IMR-90 (cell line): ENCODE measurements around the gene NAV2. TPM values are rescaled to one million over a fixed set of nuclear protein-coding genes. Genes with fewer than 3 reads are reported as not detected.

Experiments used
- ATAC-seq: fragments of 200-7000 bp; cut with Tn5 transposase; 2 replicates; pipeline ENCODE4 v1.9.1; 2020; ENCODE audit warnings: low read depth, mild to moderate bottlenecking, moderate library complexity
- BruUV-seq: library from RNA; stranded (reverse); fragments of 400-500 nt; replicated peaks from 2 replicates; lab custom pipeline; 2021; lab: Mats Ljungman, UMichigan
- CTCF ChIA-PET: fragments of 300-600 bp; formaldehyde crosslinking; extraction: SDS; loops from one replicate; lab custom pipeline; 2021; ENCODE audit warnings: antibody characterized with exemption; lab: Yijun Ruan, JAX
- POLR2A ChIA-PET: fragments of 300-600 bp; sonication (Branson Sonifier 250); formaldehyde crosslinking; loops from one replicate; lab custom pipeline; 2022; ENCODE audit warnings: antibody characterized with exemption; ENCODE audit not compliant: unreplicated experiment; lab: Charles Lee
- DNase-seq: peaks from one replicate; pipeline ENCODE4 v3.0.0; 2013
- H2AFZ ChIP-seq: replicated peaks from 2 replicates; pipeline ENCODE3; 2013; ENCODE audit warnings: low read length, mild to moderate bottlenecking; ENCODE audit not compliant: poor library complexity
- H2AK5ac ChIP-seq: 2 replicates; pipeline ENCODE4 v1.6.1; 2013; ENCODE audit warnings: low read depth, low read length, inconsistent platforms
- H2AK9ac ChIP-seq: replicated peaks from 2 replicates; pipeline ENCODE3; 2013; ENCODE audit warnings: mild to moderate bottlenecking, low read depth, low read length, moderate library complexity; ENCODE audit not compliant: poor library complexity
- H2BK120ac ChIP-seq: 2 replicates; pipeline ENCODE4 v1.6.1; 2013; ENCODE audit warnings: low read depth, low read length, inconsistent platforms
- H2BK15ac ChIP-seq: 3 replicates; pipeline ENCODE4 v1.6.1; 2013; ENCODE audit warnings: low read depth, low read length, inconsistent platforms
- H2BK20ac ChIP-seq: 2 replicates; pipeline ENCODE4 v1.6.1; 2013; ENCODE audit warnings: low read depth, mild to moderate bottlenecking, inconsistent platforms, low read length, moderate library complexity
- H2BK5ac ChIP-seq: 2 replicates; pipeline ENCODE4 v1.6.1; 2013; ENCODE audit warnings: mild to moderate bottlenecking, low read depth, low read length, inconsistent platforms; ENCODE audit not compliant: poor library complexity, severe bottlenecking
- H3K14ac ChIP-seq: replicated peaks from 2 replicates; pipeline ENCODE4 v1.6.1; 2013; ENCODE audit warnings: low read depth, low read length, inconsistent platforms
- H3K18ac ChIP-seq: 2 replicates; pipeline ENCODE4 v1.6.1; 2013; ENCODE audit warnings: low read depth, low read length, control low read depth
- H3K23ac ChIP-seq: 2 replicates; pipeline ENCODE4 v1.6.1; 2013; ENCODE audit warnings: low read depth, low read length, inconsistent platforms
- H3K27ac ChIP-seq: 2 replicates; pipeline ENCODE4 v1.5.1; 2013; ENCODE audit warnings: mild to moderate bottlenecking, control low read depth, low read length; ENCODE audit not compliant: insufficient read depth
- H3K27me3 ChIP-seq: 2 replicates; pipeline ENCODE4 v1.6.1; 2013; ENCODE audit warnings: low read length; ENCODE audit not compliant: control insufficient read depth, insufficient read depth
- H3K36me3 ChIP-seq: 2 replicates; pipeline ENCODE4 v1.6.1; 2013; ENCODE audit warnings: low read length, mixed read lengths; ENCODE audit not compliant: control insufficient read depth, insufficient read depth
- H3K4ac ChIP-seq: 2 replicates; pipeline ENCODE4 v1.6.1; 2013; ENCODE audit warnings: low read depth, low read length, inconsistent platforms
- H3K4me1 ChIP-seq: 2 replicates; pipeline ENCODE4 v1.6.1; 2013; ENCODE audit warnings: low read length, mixed read lengths; ENCODE audit not compliant: control insufficient read depth, insufficient read depth
- H3K4me2 ChIP-seq: 2 replicates; pipeline ENCODE4 v1.6.1; 2013; ENCODE audit warnings: low read depth, mild to moderate bottlenecking, control low read depth, low read length, moderate library complexity
- H3K4me3 ChIP-seq: 2 replicates; pipeline ENCODE4 v1.5.1; 2013; ENCODE audit warnings: low read depth, mild to moderate bottlenecking, control low read depth, low read length, moderate library complexity; ENCODE audit not compliant: insufficient read depth
- H3K56ac ChIP-seq: 2 replicates; pipeline ENCODE4 v1.6.1; 2013; ENCODE audit warnings: low read length, inconsistent platforms; ENCODE audit not compliant: insufficient read depth; ENCODE audit errors: extremely low read depth
- H3K79me1 ChIP-seq, 2 experiments: 2 replicates each; pipeline ENCODE4 v1.6.1; 2013; ENCODE audit warnings: low read length in 2 of 2, inconsistent platforms in 1 of 2, low read depth in 1 of 2
- H3K9ac ChIP-seq: 2 replicates; pipeline ENCODE4 v1.6.1; 2013; ENCODE audit warnings: low read depth, low read length, control low read depth
- H3K9me1 ChIP-seq: 2 replicates; pipeline ENCODE4 v1.6.1; 2013; ENCODE audit warnings: low read length, inconsistent platforms; ENCODE audit not compliant: insufficient read depth
- H3K9me3 ChIP-seq: 2 replicates; pipeline ENCODE4 v1.6.1; 2013; ENCODE audit warnings: low read length; ENCODE audit not compliant: control insufficient read depth, insufficient read depth
- H4K20me1 ChIP-seq: 2 replicates; pipeline ENCODE4 v1.6.1; 2013; ENCODE audit warnings: low read length, inconsistent platforms; ENCODE audit not compliant: insufficient read depth
- H4K5ac ChIP-seq: 2 replicates; pipeline ENCODE4 v1.6.1; 2013; ENCODE audit warnings: mild to moderate bottlenecking, low read depth, low read length, control low read depth
- H4K8ac ChIP-seq, 2 experiments: 2 replicates each; pipeline ENCODE4 v1.6.1; 2013; ENCODE audit warnings: low read depth in 2 of 2, low read length in 2 of 2, control low read depth in 1 of 2, inconsistent platforms in 1 of 2
- H4K91ac ChIP-seq: 2 replicates; pipeline ENCODE4 v1.6.1; 2013; ENCODE audit warnings: low read depth, low read length, inconsistent platforms; ENCODE audit not compliant: insufficient read depth
- BHLHE40 ChIP-seq: fragments of 150-350 bp; IDR thresholded peaks from 2 replicates; pipeline ENCODE4 v1.6.1; 2016; ENCODE audit warnings: mild to moderate bottlenecking, low read depth, low read length
- CHD1 ChIP-seq: IDR thresholded peaks from 2 replicates; pipeline ENCODE4 v1.6.1; 2012; ENCODE audit warnings: low read depth, low read length, improper control_type of control experiment
- CTCF ChIP-seq: conservative IDR thresholded peaks from 2 replicates; pipeline ENCODE4 v1.5.1; 2012; ENCODE audit warnings: mild to moderate bottlenecking, low read depth, low read length, improper control_type of control experiment
- FOS ChIP-seq: fragments of 150-350 bp; IDR thresholded peaks from 2 replicates; pipeline ENCODE4 v1.6.1; 2016; ENCODE audit warnings: low read depth, low read length
- MAFK ChIP-seq: IDR thresholded peaks from 2 replicates; pipeline ENCODE4 v1.6.1; 2012; ENCODE audit warnings: low read depth, low read length, improper control_type of control experiment
- MAZ ChIP-seq: IDR thresholded peaks from 2 replicates; pipeline ENCODE4 v1.6.1; 2012; ENCODE audit warnings: low read depth, mild to moderate bottlenecking, low read length, improper control_type of control experiment, moderate library complexity, borderline replicate concordance
- MXI1 ChIP-seq: IDR thresholded peaks from 2 replicates; pipeline ENCODE4 v1.6.1; 2012; ENCODE audit warnings: low read depth, mild to moderate bottlenecking, low read length, moderate library complexity, borderline replicate concordance
- NFE2L2 ChIP-seq: fragments of 150-350 bp; IDR thresholded peaks from 2 replicates; pipeline ENCODE4 v1.6.1; 2016; ENCODE audit warnings: low read depth, mild to moderate bottlenecking, low read length
- RAD21 ChIP-seq: IDR thresholded peaks from 2 replicates; pipeline ENCODE4 v1.6.1; 2012; ENCODE audit warnings: low read length, improper control_type of control experiment
- RFX5 ChIP-seq: IDR thresholded peaks from 2 replicates; pipeline ENCODE4 v1.8.0; 2012; ENCODE audit warnings: low read depth, mild to moderate bottlenecking, low read length, moderate library complexity
- USF2 ChIP-seq: fragments of 150-350 bp; IDR thresholded peaks from 2 replicates; pipeline ENCODE4 v1.6.1; 2017; ENCODE audit warnings: mild to moderate bottlenecking, antibody characterized with exemption, low read length, low read depth
- WGBS, 2 experiments: methylation state at CpG; one replicate each; pipeline versions ENCODE4 v1.1.5 to v1.1.7; 2013; ENCODE audit warnings: missing lambda C conversion rate in 2 of 2; ENCODE audit not compliant: insufficient read length in 1 of 2; ENCODE audit errors: extremely low coverage in 2 of 2; 5-methylcytosine and 5-hydroxymethylcytosine counted together
- dilution Hi-C: fragments of 300-500 bp; cut with HindIII; formaldehyde crosslinking; loops from one replicate; pipeline ENCODE4 v1.14.3; 2018; ENCODE audit warnings: low sequenced_read_pairs; ENCODE audit not compliant: unreplicated experiment
- in situ Hi-C: fragments of 300-500 bp; cut with MboI; formaldehyde crosslinking; loops from 3 replicates; pipeline ENCODE4 v1.14.3; 2019; ENCODE audit warnings: low sequenced_read_pairs, inconsistent platforms, mixed read lengths
- intact Hi-C: fragments of 100-400 bp; cut with micrococcal nuclease; formaldehyde crosslinking; loops from 2 replicates; pipeline ENCODE4 v1.10.0; 2022
- polyA plus RNA-seq, 3 experiments: library from polyadenylated mRNA; depleted of rRNA; stranded (reverse); fragments of >200 nt; gene quantifications; 2 replicates each; pipeline ENCODE4 v1.2.3, GENCODE V29; 2012; ENCODE audit warnings: low replicate concordance in 1 of 3
- total RNA-seq: library from RNA; depleted of rRNA; stranded (reverse); fragments of >200 nt; gene quantifications from 2 replicates; pipeline ENCODE4 v1.2.3, GENCODE V29; 2012

NAV2 gene
- total and polyA plus RNA-seq, 2 of the 4 experiments (the other 2 are of a cell fraction): 4.5 to 12.6 TPM

GRCh38 chr11:20026629-20027555, 314.3 kb downstream of the NAV2 start:
- H3K23ac ChIP-seq: no peak overlapping the region
- H2BK120ac ChIP-seq: no peak overlapping the region; the same call in 1 of the 2 replicates
- no TSS peak for BruUV-seq
- H3K27me3 ChIP-seq: no peaks in the 10 kb centered on the region
- no peaks in the 10 kb centered on the region for H3K36me3 ChIP-seq
- peaks cover 23% of the 10 kb centered on the region for H4K20me1 ChIP-seq
- H3K27ac ChIP-seq: no peak overlapping the region
- no peaks in the 10 kb centered on the region for H3K9me3 ChIP-seq
- H3K18ac ChIP-seq: peak overlapping the region; percentile 8; the same call in 1 of the 2 replicates
- ChIA-PET CTCF (no interaction called here), POLR2A (no interaction called here)
- no peak overlapping the region for H4K91ac ChIP-seq
- H2AFZ ChIP-seq: no peak overlapping the region
- no peak overlapping the region for H2AK5ac ChIP-seq
- H4K5ac ChIP-seq: no peak overlapping the region
- no peak overlapping the region for H3K4me3 ChIP-seq
- peaks cover 4% of the 10 kb centered on the region for H3K9me1 ChIP-seq
- no peak overlapping the region for H4K8ac ChIP-seq
- H2AK9ac ChIP-seq: no peak overlapping the region
- no peak overlapping the region for H3K56ac ChIP-seq
- H3K9ac ChIP-seq: no peak overlapping the region
- dilution Hi-C loops: no loop called here
- no peak overlapping the region for H3K4ac ChIP-seq
- no peak overlapping the region for H2BK15ac ChIP-seq
- ATAC-seq (no peak), DNase-seq (no peak)
- no peak overlapping the region for H2BK20ac ChIP-seq
- TF ChIP-seq NFE2L2: no peak
- no peak for TF ChIP-seq CTCF
- no peak for TF ChIP-seq MAZ
- no peak for TF ChIP-seq CHD1
- TF ChIP-seq USF2: no peak
- TF ChIP-seq RAD21: no peak
- no peak for TF ChIP-seq MAFK
- TF ChIP-seq RFX5: no peak
- no peak for TF ChIP-seq MXI1
- TF ChIP-seq BHLHE40: no peak
- no peak for TF ChIP-seq FOS
- peaks cover 32 to 51% of the 10 kb centered on the region in 2 experiments for H3K79me1 ChIP-seq
- WGBS, 2 experiments: 47% methylated on average over 9 of the region's 15 CpGs; no CpG with 5 or more reads in 1 of the 2 experiments
- intact Hi-C loops: no loop called here
- peaks cover 23% of the 10 kb centered on the region for H3K4me1 ChIP-seq
- H2BK5ac ChIP-seq: no peak overlapping the region
- no peak overlapping the region for H3K14ac ChIP-seq
- H3K4me2 ChIP-seq: no peak overlapping the region
- in situ Hi-C loops: no loop called here
